HG03095 (cell line): ENCODE data around the gene ABI1.

Experiments used
- ATAC-seq: cut with Tn5 transposase; IDR thresholded peaks from one replicate; pipeline ENCODE4 v1.9.1; 2021; ENCODE audit warnings: moderate library complexity; ENCODE audit not compliant: unreplicated experiment

ABI1 gene

GRCh38 chr10:26721561-26721960 is 139.2 kb downstream of the ABI1 start:
- ATAC-seq: no peak

- no peak for ATAC-seq
Measured at GRCh38 chr10:26717476-26717875, 143.3 kb downstream of the ABI1 start.

DNA sequence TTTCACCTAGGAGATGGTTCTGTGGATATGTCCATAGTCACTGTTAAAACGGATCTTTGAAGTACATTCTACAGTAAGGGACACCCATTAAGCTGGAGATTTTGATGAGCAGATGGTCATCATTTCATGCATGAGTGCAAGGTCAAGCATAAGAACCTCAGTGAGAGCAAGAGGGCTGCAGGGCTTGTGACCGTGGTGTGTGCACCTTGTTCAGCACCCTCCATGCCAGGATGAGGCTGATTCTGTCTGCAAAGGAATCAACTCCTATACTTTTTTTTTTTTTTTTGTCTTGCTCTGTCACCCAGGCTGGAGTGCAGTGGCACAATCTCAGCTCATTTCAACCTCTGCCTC is 145.6 kb downstream of the ABI1 start:
- ATAC-seq: no peak

GRCh38 chr10:26714415-26715136 is 146.2 kb downstream of the ABI1 start:
- ATAC-seq: no peak

- ATAC-seq: no peak
Measured at GRCh38 chr10:26711324-26711723, 149.4 kb downstream of the ABI1 start.

DNA sequence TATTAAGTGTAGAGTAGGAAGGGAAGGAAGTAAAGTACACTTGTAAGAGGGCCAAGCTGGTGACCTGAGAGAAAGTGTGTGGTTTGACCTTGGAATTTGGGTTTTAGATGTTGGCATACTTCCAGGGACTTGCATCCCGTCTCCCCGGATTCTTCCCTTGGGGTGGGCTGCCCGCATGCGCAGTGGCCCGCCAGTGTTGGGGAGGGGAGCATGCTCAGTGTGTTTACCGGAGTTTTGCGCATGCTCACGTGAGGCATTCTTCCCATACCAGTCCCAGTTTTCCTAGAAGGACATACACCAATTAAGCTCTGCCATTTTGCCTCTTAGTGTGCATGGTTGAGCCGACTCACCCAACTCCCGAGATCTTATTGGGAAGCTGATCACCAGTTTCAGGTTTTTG is 153.8 kb downstream of the ABI1 start:
- no peak for ATAC-seq

DNA sequence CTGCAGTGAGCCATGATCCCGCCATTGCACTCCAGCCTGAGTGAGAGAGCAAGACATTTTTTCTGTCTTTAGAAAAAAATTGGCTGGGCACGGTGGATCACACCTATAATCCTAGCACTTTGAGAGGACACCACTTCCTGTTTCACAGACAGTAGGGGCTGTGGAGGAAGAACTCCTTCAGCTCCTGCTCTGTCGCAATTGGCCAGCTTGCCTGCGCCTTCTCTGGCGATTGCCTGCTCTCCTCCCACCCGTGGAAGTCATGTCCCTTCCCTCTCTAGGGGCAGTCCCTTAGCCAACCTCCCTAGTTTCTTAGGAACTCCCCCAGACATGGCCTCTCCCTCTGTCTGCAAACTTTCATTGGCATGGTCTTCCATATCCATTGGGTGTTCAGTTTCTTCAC is 154.6 kb downstream of the ABI1 start:
- no peak for ATAC-seq

DNA sequence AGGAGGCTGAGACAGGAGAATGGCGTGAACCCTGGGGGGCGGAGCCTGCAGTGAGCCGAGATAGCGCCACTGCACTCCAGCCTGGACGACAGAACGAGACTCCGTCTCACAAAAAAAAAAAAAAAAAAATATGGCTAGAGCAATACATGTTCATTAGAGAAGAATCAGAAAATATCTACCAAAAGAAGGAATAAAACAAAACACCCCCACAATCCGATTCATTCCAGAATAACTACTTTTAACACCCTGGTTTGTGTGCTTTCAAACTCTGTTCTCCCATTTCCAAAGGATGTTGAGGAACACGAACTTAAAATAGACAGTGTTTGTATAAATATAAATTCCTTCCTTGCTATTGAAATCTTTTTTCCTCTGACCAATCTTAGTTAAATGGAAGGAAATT is 156.8 kb downstream of the ABI1 start:
- no peak for ATAC-seq

GRCh38 chr10:26703096-26703495 is 157.7 kb downstream of the ABI1 start:
- ATAC-seq: no peak

DNA sequence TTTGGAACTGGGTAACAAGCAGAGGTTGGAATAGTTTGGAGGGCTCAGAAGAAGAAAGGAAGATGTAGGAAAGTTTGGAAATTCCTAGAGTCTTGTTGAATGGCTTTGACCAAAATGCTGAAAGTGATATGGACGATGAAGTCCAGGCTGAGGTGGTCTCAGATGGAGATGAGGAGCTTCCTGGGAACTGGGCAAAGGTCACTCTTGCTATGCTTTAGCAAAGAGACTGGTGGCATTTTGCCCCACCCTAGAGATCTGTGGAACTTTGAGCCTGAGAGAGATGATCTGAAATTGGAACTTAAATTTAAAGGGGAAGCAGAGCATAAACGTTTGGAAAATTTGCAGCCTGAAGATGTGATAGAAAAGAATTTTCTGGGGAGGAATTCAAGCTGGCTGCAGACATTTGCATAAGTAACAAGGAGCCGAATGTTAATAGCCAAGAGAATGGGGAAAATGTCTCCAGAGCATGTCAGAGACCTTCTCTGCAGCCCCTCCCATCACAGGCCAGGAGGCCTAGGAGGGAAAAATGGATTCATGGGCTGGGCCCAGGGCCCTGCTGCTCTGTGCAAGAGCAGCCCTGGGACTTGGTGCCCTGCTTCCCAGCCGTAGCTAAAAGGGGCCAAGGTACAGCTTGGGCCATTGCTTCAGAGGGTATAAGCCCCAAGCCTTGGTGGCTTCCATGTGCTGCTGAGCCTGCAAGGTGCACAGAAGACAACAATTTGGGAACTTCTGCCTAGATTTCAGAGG is 159.7 kb downstream of the ABI1 start:
- no peak for ATAC-seq

GRCh38 chr10:26699631-26700030 is 161.1 kb downstream of the ABI1 start:
- no peak for ATAC-seq

DNA sequence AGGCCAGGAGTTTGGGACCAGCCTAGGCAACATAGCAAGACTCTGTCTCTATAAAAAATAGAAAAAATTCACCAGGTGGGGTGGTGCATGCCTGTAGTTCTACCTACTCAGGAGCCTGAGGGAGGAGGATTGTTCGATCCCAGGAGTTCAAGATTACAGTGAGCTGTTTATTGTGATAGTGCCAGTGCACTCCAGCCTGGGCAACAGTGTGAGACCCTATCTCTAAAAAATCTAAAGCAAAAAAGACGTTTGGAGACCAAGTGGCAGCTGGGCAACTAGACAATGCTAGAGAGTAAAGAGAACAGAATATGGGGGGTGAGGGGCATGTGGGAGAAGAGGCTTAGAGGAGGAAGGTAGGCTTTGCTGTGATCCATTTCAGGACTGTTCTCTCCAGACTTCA is 161.8 kb downstream of the ABI1 start:
- no peak for ATAC-seq

DNA sequence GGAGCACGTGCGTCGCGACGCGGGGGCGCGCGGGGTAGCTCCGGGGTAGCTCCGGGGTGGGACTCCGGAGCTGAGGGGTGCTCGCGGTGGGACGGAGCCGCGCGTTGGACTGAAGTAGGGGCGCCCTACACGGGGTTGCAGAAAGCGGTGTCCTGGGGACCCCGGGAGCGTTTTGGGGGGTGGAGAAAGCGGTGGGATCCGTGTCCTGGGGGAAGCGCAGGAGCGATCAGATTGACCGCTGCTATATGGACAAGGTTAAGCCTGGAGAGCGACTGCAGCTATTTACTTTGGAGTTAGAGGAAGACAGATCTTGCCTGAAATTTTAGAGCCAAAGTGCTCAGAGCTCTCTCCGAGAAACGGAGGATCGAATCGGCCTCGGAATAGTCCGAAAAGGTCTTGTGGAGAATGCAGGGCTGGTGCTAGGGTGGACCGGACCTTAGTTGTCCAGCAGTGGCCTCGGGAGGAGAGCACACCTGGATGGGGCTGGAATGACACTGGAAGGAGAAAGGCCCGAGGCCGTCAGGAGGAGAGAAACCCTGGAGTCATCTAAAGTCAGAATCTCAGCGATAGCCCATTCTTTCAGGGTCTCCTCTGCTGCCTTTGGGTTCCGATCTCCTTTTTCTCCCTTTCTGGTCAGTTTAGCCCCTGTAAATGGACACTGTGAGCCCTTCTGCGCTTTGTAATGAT is 162.7 kb downstream of the ABI1 start:
- ATAC-seq: no peak

- ATAC-seq: peak; percentile 87
Measured at GRCh38 chr10:26697163-26697921, 163.4 kb downstream of the ABI1 start, which contains the start of gene PDSS1. TSS of gene PDSS1 (plus strand) at chr10:26697701. CDS start at chr10:26697712, 11 bp downstream.

GRCh38 chr10:26696786-26697162 is 164.0 kb downstream of the ABI1 start:
- ATAC-seq: no peak
